ENCODE measurements around the gene TTLL11. TPM values are rescaled to one million over a fixed set of nuclear protein-coding genes. Genes with fewer than 3 reads are reported as not detected.

Gene TTLL11
- total and polyA plus RNA-seq, 2 experiments from 2014 or later: 0.57 to 1.4 TPM

- no peak overlapping the region for H3K4me3 ChIP-seq
- H3K36me3 ChIP-seq (ENCODE audit: insufficient read depth): no peaks in the 10 kb centered on the region
- Mint-ChIP-seq H3K27ac (no peak overlapping the region), H3K36me3 (ENCODE audit: low read depth) (no peaks in the 10 kb centered on the region), H3K27me3 (ENCODE audit: insufficient read depth, low read depth, poor library complexity) (peaks cover 3% of the 10 kb centered on the region), H3K9me3 (no peaks in the 10 kb centered on the region; the same call in 2 of the 3 replicates), H3K4me1 (no peaks in the 10 kb centered on the region), H3K4me3 (no peak overlapping the region)
- H3K9me2 ChIP-seq (ENCODE audit: insufficient read depth): no peaks in the 10 kb centered on the region
- H3K27me3 ChIP-seq (ENCODE audit: insufficient read depth): no peaks in the 10 kb centered on the region
- H3K79me2 ChIP-seq (replicated peaks; ENCODE audit: insufficient read depth): no peaks in the 10 kb centered on the region
- H3K4me1 ChIP-seq (ENCODE audit: insufficient read depth): peaks cover 9% of the 10 kb centered on the region; the same call in 1 of the 2 replicates
- no peak overlapping the region for H3K27ac ChIP-seq (ENCODE audit: low read depth)
- H3F3A ChIP-seq (replicated peaks; ENCODE audit: low read depth): no peaks in the 10 kb centered on the region
- no peak overlapping the region for H2AFZ ChIP-seq
- H3K4me2 ChIP-seq: no peak overlapping the region
- TF ChIP-seq ZNF114 (CRISPR knock-in tag; IDR thresholded peaks at IDR 0.05): no peak
- ATAC-seq (no peak), DNase-seq (ENCODE audit: low spot score) (no peak)
- no peaks in the 10 kb centered on the region for H4K20me1 ChIP-seq (replicated peaks; ENCODE audit: insufficient read depth)
Observed at GRCh38 chr9:121840838-121841760, 252.0 kb downstream of the TTLL11 start.

GRCh38 chr9:121839726-121840500 is 253.2 kb downstream of the TTLL11 start:
- Mint-ChIP-seq H3K27ac (no peak overlapping the region), H3K4me3 (no peak overlapping the region), H3K4me1 (no peaks in the 10 kb centered on the region), H3K9me3 (no peaks in the 10 kb centered on the region; the same call in 2 of the 3 replicates), H3K27me3 (ENCODE audit: insufficient read depth, low read depth, poor library complexity) (peaks cover 3% of the 10 kb centered on the region), H3K36me3 (ENCODE audit: low read depth) (no peaks in the 10 kb centered on the region)
- ATAC-seq (no peak), DNase-seq (ENCODE audit: low spot score) (no peak)
- Histone ChIP-seq H3F3A (replicated peaks; ENCODE audit: low read depth) (no peaks in the 10 kb centered on the region), H3K27ac (ENCODE audit: low read depth) (no peak overlapping the region), H3K4me1 (ENCODE audit: insufficient read depth) (peaks cover 9% of the 10 kb centered on the region; the same call in 1 of the 2 replicates), H4K20me1 (replicated peaks; ENCODE audit: insufficient read depth) (no peaks in the 10 kb centered on the region), H3K36me3 (ENCODE audit: insufficient read depth) (no peaks in the 10 kb centered on the region), H3K27me3 (ENCODE audit: insufficient read depth) (no peaks in the 10 kb centered on the region), H2AFZ (no peak overlapping the region), H3K9me2 (ENCODE audit: insufficient read depth) (no peaks in the 10 kb centered on the region), H3K4me3 (no peak overlapping the region), H3K4me2 (no peak overlapping the region), H3K79me2 (replicated peaks; ENCODE audit: insufficient read depth) (no peaks in the 10 kb centered on the region)
- TF ChIP-seq NANOG (IDR thresholded peaks at IDR 0.05; ENCODE audit: borderline replicate concordance): no peak
- no peak for TF ChIP-seq CTCF (conservative IDR thresholded peaks at IDR 0.05; ENCODE audit: low read depth in 2 of 2)
- no peak for TF ChIP-seq REST (IDR thresholded peaks at IDR 0.05; ENCODE audit: unreplicated experiment)
- no peak for TF ChIP-seq EZH2phosphoT487 (IDR thresholded peaks at IDR 0.05; ENCODE audit: unreplicated experiment)
- TF ChIP-seq POLR2AphosphoS5 (IDR thresholded peaks at IDR 0.05; ENCODE audit: low read depth): no peak
- no peak for TF ChIP-seq ZNF462 (CRISPR knock-in tag; IDR thresholded peaks at IDR 0.05)
